Fibroblast of villous mesenchyme (primary cell): ENCODE results near the gene C1S. TPM values are rescaled to one million over a fixed set of nuclear protein-coding genes. Genes with fewer than 3 reads are reported as not detected.

Source experiments
- DNase-seq: peaks from one replicate; pipeline ENCODE4 v3.0.0-alpha.2; 2010; ENCODE audit warnings: low read depth
- H3K4me3 ChIP-seq: 2 replicates; pipeline ENCODE4 v1.5.1; 2011; ENCODE audit warnings: low read depth, mild to moderate bottlenecking, low read length
- CTCF ChIP-seq: IDR thresholded peaks from 2 replicates; pipeline ENCODE4 v1.5.1; 2012; ENCODE audit warnings: low read depth, mild to moderate bottlenecking, low read length; ENCODE audit not compliant: insufficient read depth
- total RNA-seq: library from RNA; depleted of rRNA; stranded (reverse); fragments of >200 nt; gene quantifications from 2 replicates; pipeline ENCODE4 v1.2.3, GENCODE V29; 2012

Gene C1S
- total RNA-seq, 1 donor = 146 TPM

GRCh38 chr12:7093892-7094291, 33.4 kb downstream of the C1S start:
- no peak overlapping the region for H3K4me3 ChIP-seq
- no peak for TF ChIP-seq CTCF
- DNase-seq = peak; percentile 50

GRCh38 chr12:7096006-7096932, 35.8 kb downstream of the C1S start:
- no peak for TF ChIP-seq CTCF
- no peak for DNase-seq
- no peak overlapping the region for H3K4me3 ChIP-seq

GRCh38 chr12:7096979-7097378, 36.5 kb downstream of the C1S start:
- no peak for DNase-seq
- H3K4me3 ChIP-seq = no peak overlapping the region
- no peak for TF ChIP-seq CTCF

GRCh38 chr12:7099290-7099996, 38.9 kb downstream of the C1S start:
- no peak overlapping the region for H3K4me3 ChIP-seq
- no peak for TF ChIP-seq CTCF
- DNase-seq = no peak

GRCh38 chr12:7100239-7100638, 39.7 kb downstream of the C1S start:
- TF ChIP-seq CTCF = no peak
- H3K4me3 ChIP-seq = no peak overlapping the region
- no peak for DNase-seq

- TF ChIP-seq CTCF = no peak
- DNase-seq = peak; percentile 8
- no peak overlapping the region for H3K4me3 ChIP-seq
Measured at GRCh38 chr12:7101047-7101693, 40.7 kb downstream of the C1S start.
